Epidermal melanocyte (primary cell): ENCODE results near the gene MORN1.
A peak's percentile ranks its signal among the peaks of the same experiment; 100 is the strongest.
"Not testable (repeated sequence)": the region's sequence is repeated elsewhere in the genome, so short reads cannot be mapped to it uniquely, and the experiment has no call there.

ENCODE experiments used
- DNase-seq: peaks from one replicate; pipeline ENCODE4 v3.0.0; 2011; ENCODE audit warnings: low spot score; ENCODE audit not compliant: insufficient read length

The MORN1 gene

DNA sequence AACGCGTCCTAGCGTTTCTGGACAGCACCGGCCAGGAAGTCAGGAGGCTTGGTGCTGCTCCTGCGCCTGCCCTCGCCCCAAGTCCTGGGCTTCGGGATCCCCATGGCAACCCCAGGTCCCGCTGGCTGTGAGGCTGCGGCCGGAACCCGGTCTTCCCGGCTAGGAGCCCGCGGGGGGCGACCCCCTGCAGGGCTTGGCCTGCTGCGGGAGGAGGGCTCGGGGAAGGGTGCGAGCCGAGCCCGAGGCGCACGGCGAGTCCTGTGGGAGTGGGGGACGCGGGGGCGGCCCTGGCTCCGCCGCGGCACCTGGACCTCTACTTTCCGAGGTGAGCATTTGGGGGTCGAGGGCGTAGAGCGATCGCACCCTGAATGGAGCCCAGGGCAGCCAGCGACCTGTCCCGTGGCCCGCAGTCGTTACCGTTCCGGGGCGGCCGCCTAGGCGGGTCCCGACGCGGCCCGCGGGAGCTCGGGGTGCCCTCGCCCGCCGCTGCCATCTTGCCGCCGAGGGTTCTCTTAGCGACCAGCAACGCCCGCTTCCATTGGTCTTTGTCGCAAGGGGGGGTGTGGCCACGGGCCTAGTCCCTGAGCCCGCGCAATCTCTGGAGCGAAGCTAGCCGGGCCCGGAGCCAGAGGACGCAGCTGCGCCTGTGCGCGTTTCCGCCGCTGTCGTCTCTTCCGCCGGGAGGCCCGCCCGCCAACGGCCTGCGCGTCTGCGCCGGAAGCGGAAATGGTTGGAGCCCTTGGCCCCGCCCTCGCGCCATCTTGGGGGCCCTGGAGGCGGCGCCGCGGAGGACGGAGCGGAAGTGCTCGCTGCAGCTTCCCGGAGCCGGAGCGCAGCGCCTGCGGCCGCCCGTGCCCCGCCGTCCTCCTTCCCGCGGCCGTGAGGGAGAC lies at the start of gene MORN1, which contains the start of gene RER1:
Gene MORN1, minus strand, starts transcription at position 514 of the 890 bp plus-strand sequence. Its CDS starts 21 bp downstream, at position 493.
Gene RER1, plus strand, starts transcription at position 801 of the 890 bp plus-strand sequence. CDS start 3,950 bp downstream, outside the sequence.
- DNase-seq, result peak; percentile 99

DNA sequence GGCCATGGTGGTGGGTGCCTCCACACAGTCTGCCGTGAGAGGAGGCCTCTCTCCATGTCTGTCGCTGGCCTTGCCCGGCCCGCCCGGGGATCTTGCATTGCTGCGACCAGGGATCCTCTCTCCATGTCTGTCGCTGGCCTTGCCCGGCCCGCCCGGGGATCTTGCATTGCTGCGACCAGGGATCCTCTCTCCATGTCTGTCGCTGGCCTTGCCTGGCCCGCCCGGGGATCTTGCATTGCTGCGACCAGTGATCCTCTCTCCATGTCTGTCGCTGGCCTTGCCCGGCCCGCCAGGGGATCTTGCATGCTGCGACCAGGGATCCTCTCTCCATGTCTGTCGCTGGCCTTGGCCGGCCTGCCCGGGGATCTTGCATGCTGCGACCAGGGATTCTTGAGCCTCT lies 49.0 kb upstream of the MORN1 start:
- not testable (repeated sequence) for DNase-seq

DNA sequence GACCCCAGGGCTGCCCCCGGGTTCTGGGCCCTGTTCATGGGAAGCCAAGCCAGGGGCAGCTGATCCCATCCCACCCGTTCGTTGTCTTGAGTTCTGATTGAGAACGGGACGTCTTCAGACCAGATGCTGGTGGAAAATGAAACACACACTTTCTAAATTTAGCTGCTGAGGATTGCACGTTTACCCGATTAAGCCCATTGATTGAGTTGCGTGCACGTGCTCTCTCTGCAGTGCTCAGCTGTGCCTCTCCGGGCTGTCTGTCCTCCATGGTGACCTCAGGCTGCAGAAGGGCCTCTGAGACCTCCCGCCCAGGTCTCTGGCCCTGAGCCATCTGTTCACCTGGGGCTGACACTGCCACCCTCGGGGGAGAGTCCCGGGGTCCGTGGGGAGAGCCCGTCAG lies 48.0 kb upstream of the MORN1 start:
- DNase-seq, result no peak

DNA sequence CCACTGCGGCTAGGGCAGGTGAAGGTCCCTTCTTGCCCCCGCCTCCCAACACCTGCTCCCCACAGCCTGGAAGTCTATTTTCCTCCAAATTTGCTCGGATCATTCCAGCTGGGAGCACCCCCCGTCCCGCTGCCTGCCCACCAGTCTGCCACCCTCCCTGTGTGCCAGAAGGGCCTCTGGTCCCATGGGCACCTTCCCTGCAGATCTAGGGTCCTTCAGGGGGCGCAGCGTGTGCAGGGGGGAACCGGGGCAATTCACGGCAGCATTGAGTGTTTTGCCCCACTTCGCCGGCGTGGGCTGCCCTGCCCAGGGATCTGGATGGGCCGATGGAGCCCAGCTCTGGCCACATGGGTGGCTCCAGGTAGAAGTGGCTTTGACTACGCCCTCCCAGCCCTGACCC lies 47.3 kb upstream of the MORN1 start:
- no peak for DNase-seq

DNA sequence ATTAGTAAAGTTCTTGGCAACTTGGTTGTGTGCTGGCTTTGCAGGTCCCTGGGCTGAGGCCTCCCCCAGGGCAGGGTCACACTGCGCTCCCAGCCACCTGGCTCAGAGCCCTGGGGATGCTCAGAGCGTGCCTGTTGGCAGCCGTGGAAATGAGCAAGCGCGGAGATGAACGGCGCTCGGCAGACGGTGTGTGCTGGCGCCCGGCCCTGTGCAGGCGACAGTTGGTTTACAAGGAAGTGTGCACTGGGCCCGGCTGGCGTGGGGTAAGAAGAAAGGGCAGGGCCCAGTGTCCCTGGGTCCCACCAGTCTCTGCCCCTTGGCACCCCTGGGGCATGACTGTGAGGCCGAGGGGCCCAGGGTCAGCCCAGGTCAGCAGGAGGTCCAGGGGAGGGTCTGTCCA lies 46.7 kb upstream of the MORN1 start:
- DNase-seq, result no peak

DNA sequence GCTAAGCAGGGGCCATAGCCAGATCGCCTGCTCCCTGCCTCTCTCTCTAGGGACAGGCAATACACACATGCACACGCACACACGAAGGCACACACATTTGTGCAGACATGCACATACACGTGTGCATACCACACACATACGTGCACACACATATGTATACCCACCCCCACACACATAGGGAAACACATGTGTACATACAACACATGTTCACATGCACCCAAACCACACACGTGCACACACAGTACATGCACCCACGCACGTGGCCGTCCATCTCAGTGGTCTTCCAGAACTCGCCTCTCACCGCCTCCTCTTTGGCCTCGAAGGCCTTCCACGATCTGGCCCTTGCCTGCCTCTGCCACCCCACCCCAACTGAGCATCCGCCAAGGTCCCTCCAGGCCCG lies 46.3 kb upstream of the MORN1 start:
- DNase-seq, result no peak

DNA sequence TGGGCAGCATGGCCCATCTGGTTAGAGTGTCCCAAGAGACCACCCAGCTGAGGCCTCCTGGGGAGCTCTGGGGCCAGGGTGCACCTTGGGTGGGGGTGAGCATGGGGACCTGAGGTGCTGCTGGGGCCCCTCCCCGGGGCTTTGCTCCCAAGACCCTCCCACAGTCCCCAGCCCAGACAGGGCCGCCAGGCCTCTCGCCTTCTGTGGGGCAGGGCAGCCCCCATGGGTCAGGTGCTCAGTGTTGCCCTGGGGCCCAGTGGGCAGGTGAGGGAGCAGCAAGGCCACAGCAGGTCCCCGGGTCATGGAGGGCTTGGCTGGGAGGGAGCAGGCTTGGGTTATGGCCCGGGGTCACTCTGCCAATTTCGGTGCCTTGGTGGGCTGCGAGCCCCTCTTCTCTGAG lies 45.5 kb upstream of the MORN1 start:
- DNase-seq, result no peak

DNA sequence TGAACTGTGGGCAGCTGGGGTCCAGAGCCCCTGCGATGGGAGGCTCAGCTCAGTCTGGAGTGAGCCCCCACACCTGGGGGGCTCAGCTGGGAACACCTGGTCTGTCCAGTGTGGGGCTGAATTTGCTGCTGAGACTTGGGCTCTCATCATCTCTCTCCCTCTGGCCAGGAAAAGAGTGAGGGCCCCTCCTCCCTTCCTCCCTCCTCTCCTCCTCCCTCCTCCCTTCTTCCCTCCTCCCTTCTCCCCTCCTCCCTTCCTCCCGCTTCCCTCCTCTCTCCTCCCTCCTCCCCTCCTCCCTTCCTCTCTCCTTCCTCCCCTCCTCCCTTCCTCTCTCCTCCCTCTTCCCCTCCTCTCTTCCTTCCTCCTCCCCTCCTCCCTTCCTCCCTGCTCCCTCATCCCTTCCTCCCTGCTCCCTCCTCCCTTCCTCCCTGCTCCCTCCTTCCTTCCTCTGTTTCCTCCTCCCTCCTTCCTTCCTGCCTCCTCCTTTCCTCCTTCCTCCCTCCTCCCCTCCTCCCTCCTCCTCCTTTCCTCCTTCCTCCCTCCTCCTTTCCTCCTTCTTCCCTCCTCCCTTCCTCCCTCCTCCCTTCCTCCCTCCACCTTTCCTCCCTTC lies 44.5 kb upstream of the MORN1 start:
- no peak for DNase-seq

DNA sequence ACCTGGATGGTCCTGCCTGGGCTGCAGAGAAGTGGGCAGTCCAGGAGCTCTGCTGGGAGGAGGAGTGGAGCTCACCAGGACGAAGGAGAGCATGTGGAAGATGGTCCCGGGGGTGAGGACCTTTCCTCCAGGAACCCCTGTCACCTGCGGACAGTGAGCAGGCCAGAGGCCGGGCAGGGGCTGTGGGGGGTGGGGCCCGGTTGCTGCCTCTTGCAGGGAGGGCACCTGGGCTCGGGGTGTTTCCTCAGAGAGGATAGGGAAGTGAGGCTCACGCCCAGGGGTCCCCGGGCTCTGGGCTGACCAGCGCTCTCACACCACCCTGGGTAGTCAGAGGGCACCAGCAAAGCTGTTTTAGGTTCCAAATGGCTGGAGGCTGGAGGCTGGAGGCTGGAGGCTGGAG lies 43.7 kb upstream of the MORN1 start:
- no peak for DNase-seq

DNA sequence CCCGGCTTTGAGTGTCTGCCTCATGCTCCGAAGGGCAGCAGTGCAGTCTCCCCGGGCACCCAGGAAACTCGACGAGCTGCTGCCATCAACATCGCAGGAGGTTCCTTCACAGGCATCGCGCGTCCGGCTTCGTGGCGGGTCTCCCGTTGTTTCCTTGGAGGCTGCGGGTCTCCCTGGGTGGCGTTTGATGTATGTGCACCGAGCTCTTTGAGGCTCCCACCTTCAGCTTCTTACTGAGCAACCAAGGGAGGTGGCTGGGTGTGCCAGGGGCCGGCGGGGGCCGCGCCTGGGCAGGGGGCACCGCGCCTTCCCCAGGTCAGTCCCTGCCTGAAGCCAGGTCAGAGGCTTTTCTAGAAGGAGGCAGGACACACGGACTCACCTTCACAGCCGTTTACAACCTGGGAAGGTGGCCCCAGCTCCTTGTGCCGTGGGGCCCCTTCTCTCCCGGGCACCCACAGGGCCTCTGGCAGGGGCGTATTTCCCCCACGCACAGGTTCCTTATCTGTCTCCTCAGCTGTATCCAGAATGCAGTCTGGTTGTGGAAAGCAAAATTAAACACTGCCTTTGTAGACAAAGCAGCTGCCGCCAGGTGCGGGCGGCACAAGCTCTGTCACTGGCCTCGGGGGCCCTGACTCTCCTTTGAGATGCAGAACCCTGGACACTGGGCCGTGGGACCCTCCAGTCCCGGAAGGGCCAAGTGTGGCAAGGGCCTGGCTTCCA lies 42.7 kb upstream of the MORN1 start:
- DNase-seq, result no peak

DNA sequence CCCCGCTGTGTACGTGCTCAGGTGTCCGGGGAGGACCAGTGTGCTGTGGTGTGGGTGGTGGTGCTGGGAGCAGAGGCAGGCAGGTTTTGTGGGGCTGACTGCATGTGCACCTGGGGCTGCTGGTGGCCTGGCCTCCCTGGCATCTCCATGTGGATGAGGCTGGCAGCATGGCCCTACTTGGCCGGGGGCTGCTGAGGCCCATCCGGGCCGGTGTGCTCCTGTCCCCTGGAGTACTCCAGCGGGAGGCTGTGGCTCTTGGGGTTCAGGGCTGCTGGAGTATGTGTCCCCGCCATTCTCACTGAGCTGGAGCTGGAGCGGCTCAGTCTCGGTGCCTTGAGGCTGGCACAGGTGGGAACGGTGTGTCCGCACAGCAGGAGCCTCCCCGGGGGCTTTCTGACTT lies 41.8 kb upstream of the MORN1 start:
- DNase-seq, result no peak

DNA sequence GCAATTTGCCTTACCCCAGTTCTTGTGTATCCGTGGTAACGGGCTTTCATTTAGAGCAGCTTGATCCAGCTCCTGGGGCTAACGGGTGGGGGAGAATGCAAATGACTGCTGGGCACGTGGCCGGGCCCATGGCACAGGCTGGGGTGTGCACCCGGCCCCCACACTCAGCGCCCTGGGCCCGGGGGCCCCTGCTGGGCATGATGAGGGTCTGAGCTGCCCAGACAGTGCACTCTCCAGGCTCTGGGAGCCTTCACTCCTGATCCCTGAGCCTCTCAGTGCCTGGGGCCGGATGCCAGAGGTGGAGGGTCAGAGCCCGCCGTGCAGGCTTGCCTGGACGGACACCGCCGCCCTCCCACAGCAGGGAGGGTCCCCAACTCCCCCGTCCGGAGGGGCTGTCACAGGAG lies 41.1 kb upstream of the MORN1 start:
- DNase-seq, result no peak

DNA sequence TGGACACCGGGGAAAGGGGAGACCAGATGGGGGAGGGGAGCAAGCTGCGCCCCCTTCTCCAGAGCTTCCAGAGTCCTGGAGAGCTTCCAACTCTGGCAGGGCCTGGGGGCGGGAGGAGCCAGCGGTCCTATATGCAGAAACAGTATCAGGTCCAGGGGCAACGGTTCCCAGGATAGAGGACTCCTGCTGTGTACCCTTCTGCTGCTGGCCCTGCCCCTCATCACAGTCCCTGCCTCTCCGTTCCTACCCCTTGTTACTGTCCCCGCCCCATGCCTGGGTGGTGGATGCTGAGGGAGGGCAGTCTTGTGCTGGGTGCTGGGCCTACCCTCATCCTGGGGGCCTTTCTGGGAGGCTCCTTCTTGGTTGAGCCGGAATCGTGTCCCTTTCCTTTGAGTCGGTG lies 40.2 kb upstream of the MORN1 start:
- DNase-seq, result no peak

DNA sequence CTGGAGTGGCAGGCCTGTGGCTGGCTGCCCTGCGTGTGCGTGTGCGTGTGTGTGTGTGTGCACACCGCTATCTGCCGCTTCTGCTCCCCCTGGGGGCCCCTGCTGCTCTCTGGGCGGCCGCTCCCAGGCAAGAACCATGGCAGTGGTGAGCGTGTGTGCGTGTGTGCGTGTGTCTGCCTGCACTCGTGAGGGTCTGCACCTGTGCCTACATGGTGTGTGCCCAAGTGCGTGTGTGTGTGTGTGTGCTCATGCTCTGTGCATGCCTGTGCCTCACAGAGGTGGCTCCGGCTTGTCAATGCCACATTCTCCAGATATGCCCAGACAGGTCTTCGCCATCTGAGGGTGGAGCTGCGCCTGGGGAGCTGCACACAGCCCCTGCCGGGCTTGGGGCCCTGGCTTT lies 39.7 kb upstream of the MORN1 start:
- DNase-seq, result no peak

DNA sequence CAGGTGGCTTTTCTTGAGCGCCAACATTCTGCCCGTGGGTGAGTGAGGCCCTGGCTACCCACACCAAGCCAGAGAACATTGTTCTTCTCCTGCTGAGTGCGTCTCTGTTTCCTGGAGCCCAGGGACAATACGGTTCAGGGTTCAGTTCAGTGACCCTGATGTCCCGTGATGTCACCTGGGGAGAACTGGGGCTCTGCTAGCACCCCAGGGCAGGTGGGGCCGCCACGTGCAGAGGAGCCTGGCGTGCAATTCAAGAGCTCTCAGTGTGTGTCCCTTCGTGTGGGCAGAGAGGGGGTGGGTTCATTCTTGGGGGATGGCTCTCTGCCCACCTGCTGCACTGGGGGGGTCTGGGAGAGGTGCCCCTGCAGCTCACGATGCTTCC lies 39.2 kb upstream of the MORN1 start:
- DNase-seq, result no peak

DNA sequence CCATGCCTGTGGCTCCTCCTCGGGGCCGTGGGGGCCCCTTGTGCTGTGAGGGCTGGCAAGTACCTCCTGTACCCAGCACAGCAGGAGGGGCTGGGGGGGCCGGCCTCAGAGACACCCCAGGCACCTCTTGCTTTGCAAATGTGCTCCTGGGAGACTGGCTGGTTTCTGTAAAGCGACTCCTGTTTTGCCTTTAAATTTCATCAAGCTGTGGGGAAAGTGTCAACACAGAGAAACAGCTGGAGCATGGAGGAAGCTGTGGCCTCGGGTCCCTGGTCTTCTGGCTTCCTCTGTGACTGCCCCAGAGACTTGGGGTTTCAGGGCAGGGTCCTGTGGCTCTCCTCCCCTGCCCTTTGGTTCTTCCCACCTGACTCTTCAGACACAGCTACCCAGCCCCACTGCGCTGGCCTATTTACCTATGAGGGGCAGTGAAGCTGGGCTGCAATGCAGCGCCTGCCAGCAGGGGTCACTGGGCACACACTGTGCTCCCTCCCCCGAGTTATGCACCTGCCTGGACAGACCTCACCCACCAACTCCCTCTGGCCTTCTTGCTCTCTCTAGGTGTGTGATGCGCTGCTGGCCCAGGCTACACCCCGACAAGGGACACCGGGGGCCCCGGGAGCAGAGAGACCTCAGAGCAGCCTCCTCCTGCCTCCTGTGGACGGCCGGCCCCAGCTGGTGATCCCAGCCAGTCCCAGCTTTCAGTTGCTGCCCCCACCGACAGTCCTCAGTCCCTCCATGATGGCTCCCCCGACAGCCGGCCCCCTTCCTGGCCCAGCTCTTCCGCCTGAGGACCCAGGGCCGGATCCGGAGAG lies 38.6 kb upstream of the MORN1 start:
- no peak for DNase-seq

DNA sequence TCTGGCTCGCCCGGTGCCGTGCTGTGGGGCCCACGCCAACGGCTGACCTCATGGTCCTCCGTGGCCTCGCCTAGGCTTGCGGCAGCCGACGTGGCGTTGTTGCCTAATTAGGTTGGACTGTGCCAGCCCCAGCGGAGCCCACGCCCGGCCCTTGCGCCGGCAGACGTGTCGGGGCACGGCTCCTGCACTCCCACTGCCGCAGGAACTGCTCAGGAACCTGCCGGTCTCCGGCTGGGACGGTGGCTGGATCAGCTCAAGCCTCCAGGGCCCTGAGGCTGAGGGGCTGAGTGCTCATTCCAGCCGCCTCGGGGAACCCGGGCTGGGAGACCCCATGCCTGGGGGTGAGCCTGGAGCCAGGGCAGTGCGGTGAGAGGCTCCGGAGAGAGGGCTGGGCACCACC lies 37.1 kb upstream of the MORN1 start:
- no peak for DNase-seq

DNA sequence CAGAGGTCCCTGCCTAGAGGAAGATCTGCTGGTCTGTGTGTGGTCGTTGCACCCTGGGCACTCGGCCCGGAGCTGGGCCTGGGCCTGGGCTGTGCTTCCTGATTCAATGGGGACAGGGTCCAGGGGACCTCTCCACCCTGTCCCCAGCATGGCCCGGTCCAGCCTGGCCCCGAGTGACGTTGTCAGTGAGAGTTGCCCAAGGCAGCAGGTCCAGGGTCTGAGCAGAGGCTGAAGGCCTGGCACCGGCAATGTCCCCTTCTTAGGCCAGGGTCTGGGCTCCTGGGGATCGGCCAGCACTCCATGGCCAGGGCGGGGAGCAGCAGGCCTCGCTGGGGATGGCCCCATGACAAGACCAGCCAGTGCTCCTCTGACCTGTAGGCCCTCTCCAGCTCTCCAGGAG lies 36.6 kb upstream of the MORN1 start:
- no peak for DNase-seq

DNA sequence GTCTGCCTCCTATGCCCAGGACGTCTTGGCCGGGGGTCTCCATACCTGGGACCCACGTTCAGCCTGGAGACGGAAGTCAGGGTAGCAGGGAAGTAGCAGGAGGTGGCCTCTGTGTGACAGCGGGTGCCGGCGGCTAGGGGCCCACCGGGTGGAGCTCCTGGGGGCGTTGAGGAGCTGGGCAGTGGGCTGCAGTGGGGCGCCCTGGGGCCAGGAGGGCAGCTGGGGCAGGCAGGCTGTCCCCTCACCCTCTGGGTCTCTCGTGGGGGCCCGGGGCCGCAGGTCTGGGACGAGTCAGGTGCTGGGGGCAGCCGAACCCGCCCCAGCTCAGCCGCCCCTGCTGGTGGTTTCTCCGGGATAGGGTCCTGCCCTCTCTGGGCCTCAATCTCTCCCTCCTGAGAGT lies 35.7 kb upstream of the MORN1 start:
- no peak for DNase-seq

DNA sequence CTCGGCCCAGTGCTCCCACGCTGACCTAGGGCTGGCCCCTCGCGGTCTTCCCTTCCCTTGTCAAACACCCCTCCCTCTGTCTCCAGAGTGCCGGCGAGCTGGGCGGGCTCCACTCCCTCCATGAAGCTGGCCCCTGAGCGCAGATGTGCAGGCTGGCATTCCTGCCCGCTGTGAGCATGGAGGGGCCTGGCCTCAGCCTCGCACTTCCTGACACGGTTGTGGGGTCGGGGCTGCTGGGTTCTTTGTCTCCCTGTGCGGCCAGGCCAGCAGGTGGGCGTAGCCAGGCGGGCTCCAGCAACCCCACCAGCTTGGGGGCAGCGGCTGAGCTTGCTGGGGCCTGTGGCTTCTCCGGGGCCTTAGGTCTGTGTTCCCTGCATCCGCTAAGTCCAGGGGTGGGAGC lies 35.2 kb upstream of the MORN1 start:
- DNase-seq, result no peak

DNA sequence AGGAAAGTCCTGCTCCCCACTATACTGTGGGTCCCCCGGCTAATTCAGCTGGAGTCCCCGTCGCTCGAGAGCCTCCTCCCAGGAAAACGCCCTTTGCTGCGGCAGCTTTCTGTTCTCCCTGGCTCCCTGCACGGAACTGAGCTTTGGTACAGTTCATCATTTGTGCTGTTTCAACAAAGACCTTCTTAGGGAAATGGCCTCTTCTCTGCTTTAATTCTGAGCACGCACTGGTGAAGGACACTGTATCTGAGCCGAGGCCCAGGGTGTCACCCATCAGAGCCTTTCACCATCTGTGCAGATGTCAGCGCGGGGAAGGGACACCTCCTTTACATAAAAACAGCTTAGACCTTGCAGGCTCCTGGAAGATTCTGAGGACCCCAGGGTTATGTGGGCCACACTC lies 34.5 kb upstream of the MORN1 start:
- no peak for DNase-seq
